ENCODE results near the gene GLIPR2.

Gene GLIPR2

DNA sequence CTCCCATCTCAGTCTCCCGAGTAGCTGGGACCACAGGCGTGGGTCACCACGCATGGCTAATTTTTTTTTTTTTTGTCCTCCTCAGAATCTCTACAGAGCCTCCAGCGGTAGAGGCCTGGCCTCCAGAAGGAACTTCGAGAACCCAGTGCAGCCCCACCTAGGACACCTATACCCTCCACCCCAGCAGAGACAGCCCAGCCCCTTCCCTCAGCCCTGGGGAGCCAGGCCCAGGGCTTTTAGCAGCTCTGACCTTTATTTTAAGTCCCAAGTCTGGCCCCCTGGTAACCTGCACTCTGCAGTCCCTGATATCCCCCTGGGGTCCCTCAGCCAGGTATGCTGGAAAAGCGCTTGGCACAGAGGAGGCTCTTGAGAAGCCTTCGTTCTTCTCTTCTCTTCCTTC lies 5.2 kb downstream of the GLIPR2 start:
- TF ChIP-seq, protein P1, sequence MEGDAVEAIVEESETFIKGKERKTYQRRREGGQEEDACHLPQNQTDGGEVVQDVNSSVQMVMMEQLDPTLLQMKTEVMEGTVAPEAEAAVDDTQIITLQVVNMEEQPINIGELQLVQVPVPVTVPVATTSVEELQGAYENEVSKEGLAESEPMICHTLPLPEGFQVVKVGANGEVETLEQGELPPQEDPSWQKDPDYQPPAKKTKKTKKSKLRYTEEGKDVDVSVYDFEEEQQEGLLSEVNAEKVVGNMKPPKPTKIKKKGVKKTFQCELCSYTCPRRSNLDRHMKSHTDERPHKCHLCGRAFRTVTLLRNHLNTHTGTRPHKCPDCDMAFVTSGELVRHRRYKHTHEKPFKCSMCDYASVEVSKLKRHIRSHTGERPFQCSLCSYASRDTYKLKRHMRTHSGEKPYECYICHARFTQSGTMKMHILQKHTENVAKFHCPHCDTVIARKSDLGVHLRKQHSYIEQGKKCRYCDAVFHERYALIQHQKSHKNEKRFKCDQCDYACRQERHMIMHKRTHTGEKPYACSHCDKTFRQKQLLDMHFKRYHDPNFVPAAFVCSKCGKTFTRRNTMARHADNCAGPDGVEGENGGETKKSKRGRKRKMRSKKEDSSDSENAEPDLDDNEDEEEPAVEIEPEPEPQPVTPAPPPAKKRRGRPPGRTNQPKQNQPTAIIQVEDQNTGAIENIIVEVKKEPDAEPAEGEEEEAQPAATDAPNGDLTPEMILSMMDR (IDR thresholded peaks at IDR 0.05): no peak

DNA sequence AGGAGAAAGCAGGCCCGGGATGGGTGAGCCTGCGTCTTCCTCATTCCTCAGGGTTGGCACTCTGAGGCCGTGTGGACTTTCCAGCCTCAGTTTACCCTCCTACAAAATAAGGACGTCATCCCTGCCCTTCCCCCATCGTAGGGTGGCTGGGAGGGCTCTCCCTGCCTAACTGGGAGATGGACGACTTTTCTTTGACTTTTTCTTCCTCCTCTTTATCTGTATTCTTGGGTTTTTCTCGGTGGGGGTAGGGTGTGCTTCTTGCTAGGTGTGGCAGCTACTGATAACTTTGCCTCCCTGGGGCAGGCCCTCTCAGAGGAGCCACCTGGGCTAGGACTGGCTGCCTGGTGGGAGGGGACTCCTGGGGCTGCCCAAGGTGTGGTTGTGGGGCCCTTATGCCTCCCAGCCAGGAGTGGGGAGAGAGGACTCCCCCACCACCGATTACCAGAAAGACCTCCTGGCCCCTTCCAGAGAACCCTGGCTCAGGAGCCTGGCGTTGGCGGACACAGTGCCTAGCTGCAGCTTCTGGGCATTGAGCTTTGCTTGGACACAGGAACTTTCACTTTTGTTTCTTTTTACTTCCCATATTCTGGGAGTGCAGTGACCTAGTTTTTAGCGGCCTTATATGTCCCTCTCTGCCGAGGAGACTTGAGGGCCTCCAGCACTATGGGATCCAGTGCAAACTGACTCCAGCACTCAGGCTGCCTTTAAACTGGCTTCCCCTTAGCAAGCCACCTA lies 6.1 kb downstream of the GLIPR2 start:
- TF ChIP-seq, protein P1 (IDR thresholded peaks at IDR 0.05): no peak

- TF ChIP-seq, protein P1 (IDR thresholded peaks at IDR 0.05): no peak
Measured at GRCh38 chr9:36143245-36143641, 6.7 kb downstream of the GLIPR2 start.

DNA sequence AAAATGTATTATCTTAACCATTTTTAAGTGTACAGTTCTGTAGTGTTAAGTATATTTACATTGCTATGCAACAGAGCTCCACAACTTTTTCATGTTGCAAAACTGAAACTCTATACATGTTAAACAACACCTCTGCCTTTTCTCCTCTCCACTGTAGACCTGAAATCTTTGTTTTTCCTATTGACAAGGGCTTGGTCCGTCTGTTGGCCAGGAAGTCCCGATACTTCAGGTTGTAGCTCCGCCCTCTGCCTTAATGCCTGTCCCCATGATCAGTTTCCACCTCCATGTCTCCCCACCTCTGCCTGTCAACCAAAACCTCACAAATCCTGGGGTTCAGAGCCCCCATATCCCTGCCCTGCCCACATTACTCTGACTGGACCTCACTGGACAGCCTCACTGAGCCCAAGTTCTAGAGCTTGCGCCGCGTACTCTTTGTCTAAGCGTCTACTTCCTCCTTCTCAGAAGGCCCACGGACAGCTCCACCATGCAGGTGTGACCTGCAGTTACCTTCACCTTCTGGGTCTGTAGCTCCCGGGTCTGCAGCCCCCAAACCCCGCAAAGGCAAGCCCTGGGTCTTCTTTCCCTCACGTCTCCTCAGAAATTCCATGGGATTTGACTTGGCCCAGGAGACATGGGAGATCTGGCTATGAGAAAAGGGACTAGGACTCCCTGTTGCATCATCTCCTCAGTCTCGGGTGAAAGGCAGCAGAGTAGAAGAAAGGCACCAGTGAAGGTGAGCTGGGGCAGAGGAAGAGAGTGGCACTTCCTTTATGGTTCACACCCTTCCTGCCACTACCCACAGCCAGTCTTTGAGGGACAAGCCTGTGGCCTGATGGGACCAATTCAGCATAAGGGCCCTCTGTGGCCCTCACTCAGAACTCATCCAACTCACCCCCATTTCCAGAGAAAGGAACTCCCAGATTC lies 8.0 kb downstream of the GLIPR2 start:
- TF ChIP-seq, protein P1 (IDR thresholded peaks at IDR 0.05): no peak

GRCh38 chr9:36145970-36146369 lies 9.4 kb downstream of the GLIPR2 start:
- TF ChIP-seq, protein P1 (IDR thresholded peaks at IDR 0.05): no peak

DNA sequence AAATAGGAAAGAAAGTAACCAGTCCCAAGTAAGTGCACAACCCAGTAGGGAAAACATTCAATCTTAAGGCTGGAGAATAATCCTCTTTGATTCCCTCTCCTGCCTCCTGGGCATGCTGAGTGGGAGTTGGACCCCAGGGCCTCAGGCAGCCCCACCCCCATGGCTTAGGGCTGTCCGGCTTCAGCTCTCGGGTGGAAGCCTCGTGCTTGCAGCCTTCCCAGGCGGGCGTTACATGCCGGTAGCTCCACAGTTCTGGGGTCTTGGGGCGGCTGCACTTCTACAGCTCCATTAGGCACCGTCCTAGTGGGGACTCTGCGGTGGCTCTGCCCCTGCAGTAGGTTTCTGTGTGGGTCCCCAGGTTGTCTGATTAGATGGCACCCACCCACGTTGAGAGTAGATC lies 10.1 kb downstream of the GLIPR2 start:
- TF ChIP-seq, protein P1 (IDR thresholded peaks at IDR 0.05): no peak

GRCh38 chr9:36147441-36148175 lies 11.1 kb downstream of the GLIPR2 start:
- TF ChIP-seq, protein P1 (IDR thresholded peaks at IDR 0.05): no peak

Measured in LNCAP (cell line).